ENCODE data around the gene SP9.

Gene SP9

GRCh38 chr2:174383796-174384195 lies 49.0 kb downstream of the SP9 start:
- no peak for TF ChIP-seq EP300 (IDR thresholded peaks at IDR 0.05; ENCODE audit: borderline replicate concordance)
- no peak for TF ChIP-seq CREB1 (IDR thresholded peaks at IDR 0.05; ENCODE audit: low read depth)
- TF ChIP-seq TAF1 (IDR thresholded peaks at IDR 0.05; ENCODE audit: low read depth) = no peak
- TF ChIP-seq ZBTB7A (IDR thresholded peaks at IDR 0.05; ENCODE audit: low read depth) = no peak
- TF ChIP-seq EGR1 (IDR thresholded peaks at IDR 0.05) = no peak
- TF ChIP-seq MAX (IDR thresholded peaks at IDR 0.05) = no peak
- TF ChIP-seq, protein P1, sequence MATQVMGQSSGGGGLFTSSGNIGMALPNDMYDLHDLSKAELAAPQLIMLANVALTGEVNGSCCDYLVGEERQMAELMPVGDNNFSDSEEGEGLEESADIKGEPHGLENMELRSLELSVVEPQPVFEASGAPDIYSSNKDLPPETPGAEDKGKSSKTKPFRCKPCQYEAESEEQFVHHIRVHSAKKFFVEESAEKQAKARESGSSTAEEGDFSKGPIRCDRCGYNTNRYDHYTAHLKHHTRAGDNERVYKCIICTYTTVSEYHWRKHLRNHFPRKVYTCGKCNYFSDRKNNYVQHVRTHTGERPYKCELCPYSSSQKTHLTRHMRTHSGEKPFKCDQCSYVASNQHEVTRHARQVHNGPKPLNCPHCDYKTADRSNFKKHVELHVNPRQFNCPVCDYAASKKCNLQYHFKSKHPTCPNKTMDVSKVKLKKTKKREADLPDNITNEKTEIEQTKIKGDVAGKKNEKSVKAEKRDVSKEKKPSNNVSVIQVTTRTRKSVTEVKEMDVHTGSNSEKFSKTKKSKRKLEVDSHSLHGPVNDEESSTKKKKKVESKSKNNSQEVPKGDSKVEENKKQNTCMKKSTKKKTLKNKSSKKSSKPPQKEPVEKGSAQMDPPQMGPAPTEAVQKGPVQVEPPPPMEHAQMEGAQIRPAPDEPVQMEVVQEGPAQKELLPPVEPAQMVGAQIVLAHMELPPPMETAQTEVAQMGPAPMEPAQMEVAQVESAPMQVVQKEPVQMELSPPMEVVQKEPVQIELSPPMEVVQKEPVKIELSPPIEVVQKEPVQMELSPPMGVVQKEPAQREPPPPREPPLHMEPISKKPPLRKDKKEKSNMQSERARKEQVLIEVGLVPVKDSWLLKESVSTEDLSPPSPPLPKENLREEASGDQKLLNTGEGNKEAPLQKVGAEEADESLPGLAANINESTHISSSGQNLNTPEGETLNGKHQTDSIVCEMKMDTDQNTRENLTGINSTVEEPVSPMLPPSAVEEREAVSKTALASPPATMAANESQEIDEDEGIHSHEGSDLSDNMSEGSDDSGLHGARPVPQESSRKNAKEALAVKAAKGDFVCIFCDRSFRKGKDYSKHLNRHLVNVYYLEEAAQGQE (IDR thresholded peaks at IDR 0.05; ENCODE audit: low read depth) = no peak
- TF ChIP-seq CEBPB (IDR thresholded peaks at IDR 0.05) = no peak
- TF ChIP-seq YY1 (IDR thresholded peaks at IDR 0.05; ENCODE audit: low read depth) = no peak

DNA sequence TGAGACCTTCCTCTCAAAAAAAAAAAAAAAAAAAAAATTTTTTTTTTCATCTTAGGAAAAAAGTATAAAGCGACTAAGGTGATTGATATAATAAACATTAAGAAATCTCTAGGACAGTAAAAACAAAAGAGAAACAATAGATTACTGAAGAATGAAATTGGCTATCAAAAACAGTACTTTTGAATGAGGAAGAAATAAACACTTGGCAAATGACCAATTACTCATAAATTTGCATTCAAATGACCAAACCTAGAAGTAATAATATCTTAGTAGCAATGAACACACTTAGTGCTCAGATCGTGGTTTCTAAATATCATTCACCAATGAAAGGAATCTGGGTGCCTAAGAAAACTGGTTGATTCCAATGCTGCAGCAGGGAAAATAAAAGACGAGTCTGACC lies 50.4 kb downstream of the SP9 start:
- TF ChIP-seq, protein P1 (IDR thresholded peaks at IDR 0.05; ENCODE audit: low read depth) = no peak
- TF ChIP-seq MAX (IDR thresholded peaks at IDR 0.05) (no peak), NFIC (IDR thresholded peaks at IDR 0.05) (no peak), TCF12 (IDR thresholded peaks at IDR 0.05; ENCODE audit: low read depth) (no peak), FOXM1 (IDR thresholded peaks at IDR 0.05; ENCODE audit: borderline replicate concordance, low read depth) (no peak), RAD21 (IDR thresholded peaks at IDR 0.05; ENCODE audit: low read depth) (no peak), ZBTB7A (IDR thresholded peaks at IDR 0.05; ENCODE audit: low read depth) (no peak), CREB1 (IDR thresholded peaks at IDR 0.05; ENCODE audit: low read depth) (no peak), CEBPB (IDR thresholded peaks at IDR 0.05) (no peak), EP300 (IDR thresholded peaks at IDR 0.05; ENCODE audit: borderline replicate concordance) (no peak), TAF1 (IDR thresholded peaks at IDR 0.05; ENCODE audit: low read depth) (no peak)
- TF ChIP-seq, protein P2, sequence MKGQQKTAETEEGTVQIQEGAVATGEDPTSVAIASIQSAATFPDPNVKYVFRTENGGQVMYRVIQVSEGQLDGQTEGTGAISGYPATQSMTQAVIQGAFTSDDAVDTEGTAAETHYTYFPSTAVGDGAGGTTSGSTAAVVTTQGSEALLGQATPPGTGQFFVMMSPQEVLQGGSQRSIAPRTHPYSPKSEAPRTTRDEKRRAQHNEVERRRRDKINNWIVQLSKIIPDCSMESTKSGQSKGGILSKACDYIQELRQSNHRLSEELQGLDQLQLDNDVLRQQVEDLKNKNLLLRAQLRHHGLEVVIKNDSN (IDR thresholded peaks at IDR 0.05) = no peak

Data from Ishikawa (cell line).